Adrenal gland (tissue), 5 donors: ENCODE results near the gene FOLR1.

Source experiments
- POLR2A ChIP-seq, 2 donors: fragments of 450-650 bp; IDR thresholded peaks; one replicate each; pipeline ENCODE4 v1.6.1; 2017; ENCODE audit warnings: antibody characterized with exemption in 2 of 2, mild to moderate bottlenecking in 2 of 2, moderate library complexity in 1 of 2
- TF ChIP-seq, protein P1 (sequence below), 6 experiments: fragments of 450-650 bp in 4 of 6; fragments of 200-600 bp in 2 of 6; sonication (generic) in 1 of 6; IDR thresholded peaks; 1 replicate in 5 of 6; 2 replicates in 1 of 6; pipeline versions ENCODE4 v1.5.1 to v1.8.0; 2016 to 2021; ENCODE audit warnings: antibody characterized with exemption in 6 of 6, mild to moderate bottlenecking in 2 of 6, moderate library complexity in 1 of 6
- donor health status: DM: no; HTN: no; CAD: no.

- TF ChIP-seq, protein P1, sequence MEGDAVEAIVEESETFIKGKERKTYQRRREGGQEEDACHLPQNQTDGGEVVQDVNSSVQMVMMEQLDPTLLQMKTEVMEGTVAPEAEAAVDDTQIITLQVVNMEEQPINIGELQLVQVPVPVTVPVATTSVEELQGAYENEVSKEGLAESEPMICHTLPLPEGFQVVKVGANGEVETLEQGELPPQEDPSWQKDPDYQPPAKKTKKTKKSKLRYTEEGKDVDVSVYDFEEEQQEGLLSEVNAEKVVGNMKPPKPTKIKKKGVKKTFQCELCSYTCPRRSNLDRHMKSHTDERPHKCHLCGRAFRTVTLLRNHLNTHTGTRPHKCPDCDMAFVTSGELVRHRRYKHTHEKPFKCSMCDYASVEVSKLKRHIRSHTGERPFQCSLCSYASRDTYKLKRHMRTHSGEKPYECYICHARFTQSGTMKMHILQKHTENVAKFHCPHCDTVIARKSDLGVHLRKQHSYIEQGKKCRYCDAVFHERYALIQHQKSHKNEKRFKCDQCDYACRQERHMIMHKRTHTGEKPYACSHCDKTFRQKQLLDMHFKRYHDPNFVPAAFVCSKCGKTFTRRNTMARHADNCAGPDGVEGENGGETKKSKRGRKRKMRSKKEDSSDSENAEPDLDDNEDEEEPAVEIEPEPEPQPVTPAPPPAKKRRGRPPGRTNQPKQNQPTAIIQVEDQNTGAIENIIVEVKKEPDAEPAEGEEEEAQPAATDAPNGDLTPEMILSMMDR (IDR thresholded peaks at IDR 0.05) = no peak
- no peak for TF ChIP-seq POLR2A (IDR thresholded peaks at IDR 0.05)
These were observed 46.8 kb downstream of the FOLR1 start for GRCh38 chr11:72238492-72239312.
